ENCODE data around the gene SFXN2. TPM values are rescaled to one million over a fixed set of nuclear protein-coding genes. Genes with fewer than 3 reads are reported as not detected.

Gene SFXN2
- total RNA-seq, 4 donors from 2014 or later: 4.3 to 7.9 (median 5.0) TPM

DNA sequence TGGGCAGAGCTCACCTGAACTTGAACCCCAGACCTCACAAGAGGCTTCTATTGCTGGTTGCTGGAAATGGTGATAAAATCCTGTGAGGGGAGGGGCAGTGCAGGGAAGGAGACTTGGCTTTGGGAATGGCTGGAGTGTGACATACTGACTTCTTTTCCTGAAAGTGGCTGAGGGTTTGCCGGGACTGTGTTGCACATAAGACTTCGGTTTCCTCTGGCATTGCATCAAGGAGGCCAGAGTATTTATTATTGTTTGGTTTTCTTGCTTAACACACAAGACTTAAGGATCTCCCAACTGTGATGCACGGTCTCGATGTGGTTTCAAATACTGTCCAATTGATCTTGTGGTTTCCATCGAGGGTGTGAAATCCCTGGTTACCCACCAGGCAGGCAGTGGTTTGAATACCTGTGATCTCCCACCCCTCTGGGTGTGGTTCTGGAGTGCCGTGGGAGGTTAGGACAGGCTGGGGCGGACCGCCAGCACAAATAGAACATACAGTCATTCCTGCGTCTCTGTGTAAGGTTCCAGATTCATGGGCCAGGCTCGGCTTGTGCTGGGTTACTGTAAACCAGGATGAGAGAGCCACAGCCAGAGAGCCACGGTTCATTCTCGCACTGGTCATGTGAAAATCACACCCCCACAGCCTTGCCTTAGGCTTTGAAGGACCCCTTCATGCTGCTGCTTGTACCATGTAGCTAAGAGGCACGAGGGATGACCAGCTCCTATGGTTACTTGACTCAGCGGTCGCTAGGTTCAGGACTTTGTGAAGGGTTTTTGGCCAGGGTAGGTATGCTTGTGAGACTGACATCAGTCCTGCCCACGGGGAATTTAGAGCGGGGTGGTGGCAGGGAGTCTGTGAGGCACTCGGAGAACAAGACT is 68.5 kb downstream of the SFXN2 start:
- ATAC-seq (ENCODE audit: low FRiP score): peak; percentile 63
- TF ChIP-seq, protein P1, sequence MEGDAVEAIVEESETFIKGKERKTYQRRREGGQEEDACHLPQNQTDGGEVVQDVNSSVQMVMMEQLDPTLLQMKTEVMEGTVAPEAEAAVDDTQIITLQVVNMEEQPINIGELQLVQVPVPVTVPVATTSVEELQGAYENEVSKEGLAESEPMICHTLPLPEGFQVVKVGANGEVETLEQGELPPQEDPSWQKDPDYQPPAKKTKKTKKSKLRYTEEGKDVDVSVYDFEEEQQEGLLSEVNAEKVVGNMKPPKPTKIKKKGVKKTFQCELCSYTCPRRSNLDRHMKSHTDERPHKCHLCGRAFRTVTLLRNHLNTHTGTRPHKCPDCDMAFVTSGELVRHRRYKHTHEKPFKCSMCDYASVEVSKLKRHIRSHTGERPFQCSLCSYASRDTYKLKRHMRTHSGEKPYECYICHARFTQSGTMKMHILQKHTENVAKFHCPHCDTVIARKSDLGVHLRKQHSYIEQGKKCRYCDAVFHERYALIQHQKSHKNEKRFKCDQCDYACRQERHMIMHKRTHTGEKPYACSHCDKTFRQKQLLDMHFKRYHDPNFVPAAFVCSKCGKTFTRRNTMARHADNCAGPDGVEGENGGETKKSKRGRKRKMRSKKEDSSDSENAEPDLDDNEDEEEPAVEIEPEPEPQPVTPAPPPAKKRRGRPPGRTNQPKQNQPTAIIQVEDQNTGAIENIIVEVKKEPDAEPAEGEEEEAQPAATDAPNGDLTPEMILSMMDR (IDR thresholded peaks at IDR 0.05): no peak
- no peak for DNase-seq (ENCODE audit: low spot score)

DNA sequence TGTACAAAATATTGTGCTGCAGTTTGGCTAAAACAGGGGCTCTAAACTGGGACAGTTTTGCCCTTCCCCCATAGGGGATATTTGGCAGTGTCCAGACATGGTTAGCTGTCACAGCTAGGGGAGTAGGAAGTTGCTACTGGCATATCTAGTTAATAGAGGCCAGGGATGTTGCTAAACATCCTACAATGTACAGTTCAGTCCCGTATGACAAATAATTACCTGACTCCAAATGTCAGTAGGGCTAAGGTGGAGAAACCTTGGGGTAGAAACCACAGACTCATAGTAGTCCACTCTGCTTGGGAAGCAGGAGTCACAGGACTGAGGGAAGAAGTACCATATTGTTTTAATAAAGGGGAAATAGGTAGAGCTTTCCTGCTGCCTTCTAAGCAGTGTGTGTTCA is 69.1 kb downstream of the SFXN2 start:
- ATAC-seq (ENCODE audit: low FRiP score): peak; percentile 13
- DNase-seq (ENCODE audit: low spot score): no peak
- TF ChIP-seq, protein P1 (IDR thresholded peaks at IDR 0.05): no peak

DNA sequence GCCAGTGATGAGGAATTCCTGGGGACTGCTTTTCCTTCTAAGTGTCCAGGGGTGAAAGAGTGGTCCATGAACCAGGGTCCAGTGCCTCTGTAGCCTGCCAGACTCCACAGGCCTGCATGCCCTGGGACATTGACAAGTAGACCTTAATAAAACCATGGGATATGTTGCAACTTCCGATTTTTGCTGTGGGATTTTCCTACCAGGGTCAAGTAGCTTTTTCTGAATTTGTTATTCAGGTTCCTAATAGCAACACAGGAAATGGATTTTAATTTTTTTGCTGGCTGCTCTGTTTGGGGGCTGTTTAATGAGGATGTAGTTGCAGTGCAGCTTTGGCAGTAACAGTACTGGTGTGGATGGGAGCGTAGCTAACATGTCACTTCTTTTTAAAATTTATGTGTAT is 71.4 kb downstream of the SFXN2 start:
- DNase-seq (ENCODE audit: low spot score): no peak
- TF ChIP-seq, protein P1 (IDR thresholded peaks at IDR 0.05): no peak
- ATAC-seq (ENCODE audit: low FRiP score): no peak

DNA sequence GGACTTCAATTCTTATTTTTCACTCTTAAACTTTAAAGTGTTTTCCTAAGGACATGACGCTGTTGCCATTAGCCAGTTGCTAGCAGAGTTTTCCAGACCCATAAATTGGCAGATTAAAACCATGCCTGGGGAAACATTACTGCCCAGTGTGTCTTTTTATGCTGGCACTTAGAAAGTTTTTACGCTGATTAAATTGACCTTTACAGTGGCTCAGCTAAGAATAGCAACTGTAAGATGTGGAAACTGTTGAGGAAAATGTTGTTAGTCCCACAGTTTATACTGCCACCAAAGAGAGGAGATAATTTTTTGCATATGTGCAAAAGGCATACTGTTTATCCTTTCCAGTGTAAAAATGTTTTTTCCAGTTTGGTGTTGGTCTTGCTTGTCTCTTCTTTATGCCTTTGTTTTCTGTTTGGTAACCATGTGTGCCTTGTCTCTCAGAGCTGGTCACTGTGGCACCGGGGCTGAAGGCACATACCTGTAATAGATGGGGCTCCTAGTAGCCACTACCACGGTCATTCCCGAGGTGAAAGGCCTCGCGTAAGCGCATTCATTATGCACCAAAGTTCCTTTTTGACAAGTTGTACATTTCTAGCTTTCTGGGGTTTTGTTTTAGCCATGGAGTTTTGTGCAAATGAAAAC is 77.4 kb downstream of the SFXN2 start:
- no peak for ATAC-seq (ENCODE audit: low FRiP score)
- TF ChIP-seq, protein P1 (IDR thresholded peaks at IDR 0.05): no peak
- DNase-seq (ENCODE audit: low spot score): no peak

Other genes starting within 250 kb of the SFXN2 start
- gene ACTR1A, start 211.9 kb upstream of the SFXN2 start, total RNA-seq: 100 to 1,000 TPM in 3 of 4 donors, 10 to 100 TPM in 1; 81.8 to 117 (median 113) TPM
- gene SUFU, start 210.7 kb upstream of the SFXN2 start, total RNA-seq: 10 to 100 TPM in 1 of 4 donors, 1 to 10 TPM in 3; 3.7 to 10.1 (median 7.1) TPM
- 100 to 1,000 TPM in 3 of 4 donors, 10 to 100 TPM in 1; 58.2 to 121 (median 103) TPM for gene TRIM8, start 70.2 kb upstream of the SFXN2 start, total RNA-seq
- 1 to 10 TPM; 2.8 to 6.1 (median 3.9) TPM for gene ARL3, start 239 bp upstream of the SFXN2 start, total RNA-seq
- 100 to 1,000 TPM; 106 to 214 (median 165) TPM for gene WBP1L, start 29.3 kb downstream of the SFXN2 start, total RNA-seq
- not detected for gene CYP17A1, start 122.8 kb downstream of the SFXN2 start, total RNA-seq
- 10 to 100 TPM; 37.5 to 43.4 (median 40.0) TPM for gene BORCS7, start 139.6 kb downstream of the SFXN2 start, total RNA-seq
- 1 to 10 TPM; 1.1 to 4.0 (median 1.7) TPM for gene AS3MT, start 154.8 kb downstream of the SFXN2 start, total RNA-seq
- 1 to 10 TPM; 2.3 to 9.8 (median 3.2) TPM for gene CNNM2, start 203.7 kb downstream of the SFXN2 start, total RNA-seq

Data from omental fat pad (tissue), 4 donors.